Lower leg skin (tissue), 3 donors: ENCODE measurements around the gene THBS2.

Experiments used
- POLR2A ChIP-seq, 2 donors: fragments of 450-650 bp; IDR thresholded peaks; one replicate each; pipeline ENCODE4 v1.6.1; 2016 to 2017; ENCODE audit warnings: antibody characterized with exemption in 2 of 2, mild to moderate bottlenecking in 1 of 2, moderate library complexity in 1 of 2
- TF ChIP-seq, protein P1 (sequence below), 3 donors: fragments of 450-650 bp; IDR thresholded peaks; one replicate each; pipeline ENCODE4 v1.5.1; 2016; ENCODE audit warnings: antibody characterized with exemption in 3 of 3, mild to moderate bottlenecking in 3 of 3, moderate library complexity in 2 of 3

DNA sequence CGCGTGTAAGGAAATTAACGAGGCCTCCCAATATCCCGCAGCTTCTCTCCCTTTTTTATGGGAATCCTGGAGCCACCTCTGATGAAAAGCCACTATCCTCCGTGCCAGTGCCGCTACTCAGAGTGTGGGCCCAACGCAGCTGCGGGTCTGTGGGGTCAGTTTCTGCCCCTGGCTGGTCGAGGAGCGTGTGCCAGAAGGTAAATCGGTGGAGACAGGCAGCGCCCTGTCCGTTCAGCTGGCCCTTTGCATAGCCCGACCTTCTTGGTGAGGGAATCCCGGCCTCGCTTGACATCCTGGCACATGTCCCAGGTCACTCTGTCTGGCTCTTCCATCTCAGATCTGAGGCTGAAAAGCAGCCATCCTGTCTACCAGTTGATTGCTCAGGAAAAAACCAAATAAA lies 4.6 kb downstream of the THBS2 start:
- TF ChIP-seq, protein P1, sequence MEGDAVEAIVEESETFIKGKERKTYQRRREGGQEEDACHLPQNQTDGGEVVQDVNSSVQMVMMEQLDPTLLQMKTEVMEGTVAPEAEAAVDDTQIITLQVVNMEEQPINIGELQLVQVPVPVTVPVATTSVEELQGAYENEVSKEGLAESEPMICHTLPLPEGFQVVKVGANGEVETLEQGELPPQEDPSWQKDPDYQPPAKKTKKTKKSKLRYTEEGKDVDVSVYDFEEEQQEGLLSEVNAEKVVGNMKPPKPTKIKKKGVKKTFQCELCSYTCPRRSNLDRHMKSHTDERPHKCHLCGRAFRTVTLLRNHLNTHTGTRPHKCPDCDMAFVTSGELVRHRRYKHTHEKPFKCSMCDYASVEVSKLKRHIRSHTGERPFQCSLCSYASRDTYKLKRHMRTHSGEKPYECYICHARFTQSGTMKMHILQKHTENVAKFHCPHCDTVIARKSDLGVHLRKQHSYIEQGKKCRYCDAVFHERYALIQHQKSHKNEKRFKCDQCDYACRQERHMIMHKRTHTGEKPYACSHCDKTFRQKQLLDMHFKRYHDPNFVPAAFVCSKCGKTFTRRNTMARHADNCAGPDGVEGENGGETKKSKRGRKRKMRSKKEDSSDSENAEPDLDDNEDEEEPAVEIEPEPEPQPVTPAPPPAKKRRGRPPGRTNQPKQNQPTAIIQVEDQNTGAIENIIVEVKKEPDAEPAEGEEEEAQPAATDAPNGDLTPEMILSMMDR (IDR thresholded peaks at IDR 0.05) = no peak
- no peak for TF ChIP-seq POLR2A (IDR thresholded peaks at IDR 0.05)
